GM19240 (cell line): ENCODE results near the gene PCBP4.
"Not testable (repeated sequence)": the region's sequence is repeated elsewhere in the genome, so short reads cannot be mapped to it uniquely, and the experiment has no call there.

Experiments
- DNase-seq: peaks from one replicate; pipeline ENCODE4 v3.0.0; 2011; ENCODE audit warnings: low spot score; ENCODE audit not compliant: insufficient read length

The PCBP4 gene

DNA sequence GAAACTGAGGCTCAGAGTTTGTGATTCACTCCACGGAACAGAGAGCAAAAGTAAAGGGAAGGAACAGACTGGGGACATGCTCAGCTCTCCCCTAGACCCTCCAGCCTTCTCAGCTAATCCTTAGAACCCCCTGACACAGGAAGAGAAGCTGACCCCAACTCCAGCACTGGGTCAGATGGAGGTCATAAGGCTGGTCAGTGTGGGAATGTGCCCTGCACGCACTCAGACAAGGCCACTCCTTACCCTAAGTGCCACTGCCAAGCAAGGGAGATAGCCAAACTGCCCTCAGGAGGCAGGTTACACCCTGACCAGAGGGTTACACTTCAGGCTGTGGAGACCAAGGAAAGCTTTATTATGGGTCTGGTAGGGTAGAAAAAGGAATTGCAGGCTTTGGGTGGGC, 27.3 kb upstream of the PCBP4 start:
- no peak for DNase-seq

DNA sequence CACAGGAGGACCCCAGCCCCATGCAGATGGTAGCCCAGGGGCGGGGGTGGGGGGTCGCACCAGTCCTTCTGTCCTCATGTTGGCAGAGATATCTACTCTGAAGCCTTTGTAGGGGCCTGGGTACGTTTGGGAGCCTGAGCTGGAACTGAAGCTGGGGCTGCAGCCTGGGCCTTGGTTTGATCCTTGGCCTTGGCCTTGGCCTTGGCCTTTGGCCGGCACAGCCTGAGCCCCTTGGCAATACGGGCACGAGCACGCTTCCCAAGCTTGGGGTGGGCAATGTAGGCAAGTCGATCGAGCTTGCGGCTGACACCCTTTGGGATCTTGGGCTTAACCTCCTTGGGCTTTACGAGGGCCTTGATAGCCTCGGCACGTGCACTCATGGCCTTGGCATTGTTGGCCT, 26.4 kb upstream of the PCBP4 start:
- DNase-seq: not testable (repeated sequence)

- DNase-seq: no peak
Measured at GRCh38 chr3:51992017-51992682, 24.9 kb upstream of the PCBP4 start.

- not testable (repeated sequence) for DNase-seq
Measured at GRCh38 chr3:51990501-51990971, 23.3 kb upstream of the PCBP4 start.

- no peak for DNase-seq
Measured at GRCh38 chr3:51988286-51989146, 21.3 kb upstream of the PCBP4 start.

- no peak for DNase-seq
Measured at GRCh38 chr3:51987568-51987967, 20.3 kb upstream of the PCBP4 start.

- DNase-seq: no peak
Measured at GRCh38 chr3:51986010-51986947, 19.0 kb upstream of the PCBP4 start.

- DNase-seq: no peak
Measured at GRCh38 chr3:51985063-51985462, 17.8 kb upstream of the PCBP4 start.

- DNase-seq: no peak
Measured at GRCh38 chr3:51984269-51984647, 17.0 kb upstream of the PCBP4 start.

DNA sequence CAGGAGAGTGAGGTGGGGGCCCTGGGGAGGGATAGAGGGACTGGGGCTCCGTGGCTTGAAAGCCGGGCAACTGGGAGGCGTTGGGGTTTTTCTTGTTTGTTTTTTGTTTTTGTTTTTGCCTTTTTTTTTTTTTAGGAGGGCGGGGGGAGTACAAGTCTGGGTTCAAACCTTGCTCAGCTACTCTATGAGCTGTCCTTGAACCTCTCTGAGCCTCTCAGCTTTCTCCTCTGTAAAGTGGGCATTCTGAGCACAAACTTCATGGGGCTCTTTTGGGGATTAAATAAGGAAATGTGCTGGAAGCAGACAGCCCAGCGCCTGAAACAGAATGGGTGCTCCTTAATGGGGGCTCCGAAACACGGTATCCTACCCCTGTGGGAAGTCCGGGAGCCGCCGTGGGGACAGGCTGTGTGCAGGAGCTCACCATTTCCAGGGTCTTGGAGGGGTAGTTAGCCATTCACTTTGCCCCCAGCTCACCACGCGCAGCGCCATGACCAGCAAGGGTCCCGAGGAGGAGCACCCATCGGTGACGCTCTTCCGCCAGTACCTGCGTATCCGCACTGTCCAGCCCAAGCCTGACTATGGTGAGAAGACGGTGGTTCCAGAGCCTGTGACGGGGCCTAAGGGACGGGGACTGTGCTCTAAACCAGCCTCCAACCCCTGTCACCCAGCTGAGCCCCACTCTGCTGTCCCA, 16.5 kb upstream of the PCBP4 start:
- DNase-seq: no peak

DNA sequence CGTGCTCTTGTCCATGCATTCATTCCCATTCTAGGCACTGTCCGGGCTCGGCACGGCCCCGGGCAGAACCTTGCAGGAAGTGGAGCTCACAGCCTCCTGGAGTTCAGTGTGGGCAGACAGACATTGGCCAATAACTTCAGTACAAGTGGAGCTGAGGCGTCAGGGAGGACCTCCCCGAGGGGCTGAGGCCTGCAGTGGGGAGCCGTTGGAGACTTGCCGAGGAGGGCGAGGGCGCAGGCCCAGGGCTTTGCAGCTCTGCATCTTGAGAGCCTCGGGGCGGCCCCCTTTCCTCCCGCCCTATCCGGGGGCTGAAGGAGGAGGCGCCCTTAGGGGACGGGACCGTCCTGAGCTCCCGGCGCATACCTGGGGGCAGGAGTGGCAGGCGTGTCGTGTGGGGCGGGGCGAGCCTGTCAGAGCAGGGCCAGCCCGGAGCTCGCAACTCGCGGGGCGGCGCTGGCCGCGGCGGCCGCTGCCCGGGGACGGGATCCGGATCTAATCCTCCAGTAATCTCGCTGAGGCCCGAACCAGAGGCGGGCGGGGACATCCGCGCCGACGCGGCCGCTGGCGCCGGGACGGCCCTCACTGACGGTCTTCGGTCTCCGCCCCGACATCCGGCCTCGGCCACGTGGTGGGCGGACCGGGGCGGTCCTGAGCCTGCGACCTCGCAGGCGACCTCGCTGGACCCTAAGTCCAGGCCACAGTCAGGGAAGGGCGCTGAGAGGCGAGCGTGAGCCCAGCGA, 15.8 kb upstream of the PCBP4 start, which contains the start of gene ACY1:
TSS of gene ACY1 (plus strand) at position 698 of the 740 bp plus-strand sequence. CDS start 530 bp downstream, outside the sequence.
- peak; percentile 95 for DNase-seq

DNA sequence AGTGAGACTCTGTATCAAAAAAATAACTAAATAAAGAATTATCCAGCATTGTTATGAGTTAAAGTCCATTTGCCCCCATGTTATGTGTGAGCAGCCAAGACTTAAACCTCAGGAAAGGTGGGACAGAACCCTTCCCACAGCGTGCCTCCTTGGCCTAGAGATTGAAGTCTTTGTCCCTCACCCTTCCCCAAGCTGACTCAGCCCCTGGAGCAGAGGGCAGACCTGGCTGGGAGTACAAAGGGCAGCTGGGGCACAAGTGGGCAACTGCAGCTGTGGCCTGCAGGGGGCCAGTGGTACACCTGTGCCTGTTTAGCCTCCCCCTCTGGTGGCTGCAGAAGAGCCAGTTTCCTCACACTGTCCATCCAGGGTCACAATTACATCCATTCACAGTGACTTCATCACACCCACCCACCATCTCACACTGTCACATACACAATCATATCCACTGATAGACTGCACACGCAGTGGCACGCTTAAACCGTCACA, 15.1 kb upstream of the PCBP4 start:
- peak; percentile 79 for DNase-seq

- no peak for DNase-seq
Measured at GRCh38 chr3:51980253-51980652, 13.0 kb upstream of the PCBP4 start.

- no peak for DNase-seq
Measured at GRCh38 chr3:51978143-51978502, 10.9 kb upstream of the PCBP4 start.

DNA sequence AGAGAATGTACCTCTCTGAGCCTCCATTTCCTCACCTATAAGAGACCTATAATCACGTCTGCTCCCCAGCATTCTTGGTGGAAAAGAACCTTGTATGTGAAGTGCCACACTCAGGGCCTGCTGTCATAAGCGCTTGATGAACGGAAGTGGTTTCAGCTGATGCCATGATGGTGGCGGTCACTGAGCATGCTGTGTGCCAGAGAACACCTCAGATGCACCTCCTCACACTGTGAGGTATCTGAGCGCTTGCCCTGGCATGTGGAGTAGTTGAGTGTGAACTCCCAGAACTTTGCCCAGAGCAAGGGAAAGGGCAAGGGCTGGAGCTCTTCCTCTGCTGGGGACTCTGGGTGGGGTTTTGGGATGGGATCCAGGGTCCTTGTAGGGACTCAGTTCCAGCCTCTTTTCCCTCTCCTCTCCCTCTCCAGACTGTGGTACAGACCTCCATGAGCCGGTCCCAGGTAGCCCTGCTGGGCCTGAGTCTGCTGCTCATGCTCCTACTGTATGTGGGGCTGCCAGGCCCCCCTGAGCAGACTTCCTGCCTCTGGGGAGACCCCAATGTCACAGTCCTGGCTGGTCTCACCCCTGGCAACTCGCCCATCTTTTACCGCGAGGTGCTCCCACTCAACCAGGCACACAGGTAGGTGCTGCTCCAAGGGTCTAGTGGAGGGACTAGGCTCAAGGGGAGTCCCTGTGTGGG, 10.3 kb upstream of the PCBP4 start:
- no peak for DNase-seq

DNA sequence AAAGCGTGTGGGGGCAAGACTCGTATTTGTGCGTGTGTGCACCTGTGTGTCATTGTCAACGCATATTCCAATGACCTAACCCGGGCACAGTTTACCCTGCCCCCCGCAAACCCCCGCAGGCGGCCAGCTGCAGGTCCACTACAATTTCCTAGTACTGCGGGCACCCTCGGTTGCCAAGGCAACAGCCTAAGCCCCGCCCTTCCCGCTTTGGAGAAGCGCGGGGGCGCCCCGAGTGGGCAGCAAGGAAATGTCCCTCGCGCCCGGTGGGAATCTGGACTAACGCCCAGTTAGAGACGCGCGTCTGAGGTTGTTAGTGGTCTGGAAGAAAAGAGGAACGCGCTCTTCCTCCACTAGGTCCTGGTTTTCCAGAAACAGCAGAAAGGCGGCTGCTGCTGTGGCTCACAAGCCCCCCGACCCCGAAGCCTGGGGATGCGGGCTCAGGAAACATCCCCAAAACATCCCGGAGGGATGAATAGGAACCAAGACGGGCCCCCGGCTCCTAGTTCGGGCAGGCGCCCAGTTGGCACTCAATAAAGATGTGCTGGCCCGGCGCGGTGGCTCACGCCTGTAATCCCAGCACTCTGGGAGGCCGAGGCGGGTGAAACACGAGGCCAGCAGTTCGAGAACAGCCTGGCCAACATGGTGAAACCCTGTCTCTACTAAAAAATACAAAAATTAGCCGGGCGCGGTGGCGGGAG, 8.7 kb upstream of the PCBP4 start:
- no peak for DNase-seq

DNA sequence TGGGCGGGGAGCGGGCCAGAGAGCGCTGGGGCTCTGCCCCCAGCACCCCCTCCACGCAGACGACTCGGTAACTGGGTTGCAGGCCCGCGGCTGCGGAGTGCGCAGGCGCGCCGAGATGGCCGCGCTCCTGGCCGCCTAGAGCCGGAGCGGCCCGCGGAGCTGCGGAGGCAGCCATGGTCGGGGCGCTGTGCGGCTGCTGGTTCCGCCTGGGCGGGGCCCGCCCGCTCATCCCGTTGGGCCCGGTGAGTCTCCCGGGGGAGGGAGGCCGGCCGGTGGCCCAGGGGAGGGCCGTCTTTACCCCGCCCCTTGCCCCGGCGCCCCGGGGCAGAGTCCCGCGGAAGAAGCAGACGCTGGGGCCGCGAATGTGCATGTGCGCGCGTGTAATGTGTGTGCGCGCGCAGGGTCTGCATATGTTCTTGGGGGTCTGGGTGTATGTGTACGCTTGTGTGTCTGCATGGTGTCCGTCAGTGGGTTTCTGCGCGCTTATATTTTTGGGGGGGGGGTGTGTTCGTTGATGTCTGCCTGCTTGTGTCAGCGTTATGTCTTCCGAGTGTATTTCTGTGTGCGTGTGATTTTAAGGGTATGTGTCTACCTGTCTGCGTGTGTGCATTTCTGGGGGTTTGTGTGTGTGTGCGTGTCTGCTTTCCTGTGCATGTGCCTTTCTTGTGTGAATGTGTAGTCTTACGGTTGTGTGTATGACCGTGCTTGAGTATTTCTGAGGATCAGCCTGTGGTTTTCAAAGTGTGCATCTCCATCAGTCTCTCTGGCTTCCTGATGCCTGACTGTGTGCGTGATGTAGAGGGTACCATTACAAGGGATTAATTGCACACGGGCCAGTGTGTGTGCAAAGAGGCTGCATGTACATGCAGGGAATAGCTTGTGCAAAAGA, 8.0 kb upstream of the PCBP4 start, which contains the start of gene ABHD14A:
TSS of gene ABHD14A (plus strand) at position 102 of the 889 bp plus-strand sequence. CDS start at position 174, 72 bp downstream.
- peak; percentile 85 for DNase-seq
